Trophoblast cell (in vitro differentiated cells and primary cell): ENCODE results near the gene WDCP.

Experiments
- DNase-seq, 2 donors: peaks; one replicate each; pipeline ENCODE4 v3.0.0-alpha.2; 2016
- H2AFZ ChIP-seq: 2 replicates; pipeline ENCODE4 v1.6.1; 2013; ENCODE audit warnings: low read length, moderate library complexity, mild to moderate bottlenecking; ENCODE audit not compliant: insufficient read depth, poor library complexity
- H2AK5ac ChIP-seq: 2 replicates; pipeline ENCODE4 v1.6.1; 2013; ENCODE audit warnings: mild to moderate bottlenecking, low read length
- H2BK120ac ChIP-seq: 2 replicates; pipeline ENCODE4 v1.6.1; 2013; ENCODE audit warnings: low read length, mild to moderate bottlenecking, moderate library complexity; ENCODE audit not compliant: insufficient read depth, poor library complexity
- H2BK12ac ChIP-seq: 2 replicates; pipeline ENCODE4 v1.6.1; 2013; ENCODE audit warnings: mild to moderate bottlenecking, low read length, moderate library complexity
- H2BK5ac ChIP-seq: 2 replicates; pipeline ENCODE4 v1.6.1; 2013; ENCODE audit warnings: low read length, low read depth, moderate library complexity, mild to moderate bottlenecking; ENCODE audit not compliant: poor library complexity
- H3K14ac ChIP-seq: 2 replicates; pipeline ENCODE4 v1.6.1; 2013; ENCODE audit warnings: mild to moderate bottlenecking, low read length
- H3K18ac ChIP-seq: 2 replicates; pipeline ENCODE4 v1.6.1; 2013; ENCODE audit warnings: mild to moderate bottlenecking, low read length
- H3K23ac ChIP-seq: 2 replicates; pipeline ENCODE4 v1.6.1; 2013; ENCODE audit warnings: low read length
- H3K27ac ChIP-seq: 2 replicates; pipeline ENCODE4 v1.5.1; 2013; ENCODE audit warnings: low read depth, mild to moderate bottlenecking, inconsistent platforms, low read length, moderate library complexity
- H3K27me3 ChIP-seq: 2 replicates; pipeline ENCODE4 v1.6.1; 2013; ENCODE audit warnings: inconsistent platforms, mild to moderate bottlenecking, low read length, moderate library complexity; ENCODE audit not compliant: insufficient read depth
- H3K36me3 ChIP-seq, 2 experiments: 1 replicate in 1 of 2; 2 replicates in 1 of 2; pipeline ENCODE4 v1.6.1; 2013; ENCODE audit warnings: low read length in 2 of 2, mild to moderate bottlenecking in 2 of 2, moderate library complexity in 1 of 2; ENCODE audit not compliant: insufficient read depth in 2 of 2, control insufficient read depth in 1 of 2
- H3K4ac ChIP-seq: 2 replicates; pipeline ENCODE4 v1.6.1; 2013; ENCODE audit warnings: low read depth, mild to moderate bottlenecking, low read length, moderate library complexity
- H3K4me1 ChIP-seq, 2 experiments: 1 replicate in 1 of 2; 2 replicates in 1 of 2; pipeline ENCODE4 v1.6.1; 2013; ENCODE audit warnings: low read length in 2 of 2, mild to moderate bottlenecking in 2 of 2, moderate library complexity in 1 of 2; ENCODE audit not compliant: insufficient read depth in 2 of 2, control insufficient read depth in 1 of 2
- H3K4me2 ChIP-seq: 2 replicates; pipeline ENCODE4 v1.6.1; 2013; ENCODE audit warnings: inconsistent platforms, mild to moderate bottlenecking, low read length, moderate library complexity
- H3K4me3 ChIP-seq: 2 replicates; pipeline ENCODE4 v1.5.1; 2013; ENCODE audit warnings: mild to moderate bottlenecking, low read depth, low read length, inconsistent platforms
- H3K79me1 ChIP-seq: one replicate; pipeline ENCODE4 v1.6.1; 2013; ENCODE audit warnings: low read length
- H3K79me2 ChIP-seq: 2 replicates; pipeline ENCODE4 v1.6.1; 2013; ENCODE audit warnings: low read length, mild to moderate bottlenecking; ENCODE audit not compliant: control insufficient read depth, insufficient read depth, poor library complexity
- H3K9ac ChIP-seq: 2 replicates; pipeline ENCODE4 v1.6.1; 2013; ENCODE audit warnings: mild to moderate bottlenecking, low read length
- H3K9me3 ChIP-seq: 2 replicates; pipeline ENCODE4 v1.6.1; 2013; ENCODE audit warnings: low read depth, mild to moderate bottlenecking, control low read depth, inconsistent platforms, low read length; ENCODE audit not compliant: insufficient read depth
- H4K12ac ChIP-seq: 2 replicates; pipeline ENCODE4 v1.6.1; 2013; ENCODE audit warnings: low read depth, mild to moderate bottlenecking, low read length, moderate library complexity
- H4K8ac ChIP-seq: 2 replicates; pipeline ENCODE4 v1.6.1; 2013; ENCODE audit warnings: low read depth, mild to moderate bottlenecking, low read length, moderate library complexity
- H4K91ac ChIP-seq: one replicate; pipeline ENCODE4 v1.6.1; 2013; ENCODE audit warnings: low read depth, mild to moderate bottlenecking, low read length, moderate library complexity
- WGBS: extraction: QIAGEN DNeasy Blood & Tissue Kit; methylation state at CpG from one replicate; pipeline ENCODE4 v1.1.7; 2013; ENCODE audit warnings: missing lambda C conversion rate; ENCODE audit not compliant: insufficient read length, insufficient coverage; ENCODE audit errors: extremely low coverage; 5-methylcytosine and 5-hydroxymethylcytosine counted together

Gene WDCP

DNA sequence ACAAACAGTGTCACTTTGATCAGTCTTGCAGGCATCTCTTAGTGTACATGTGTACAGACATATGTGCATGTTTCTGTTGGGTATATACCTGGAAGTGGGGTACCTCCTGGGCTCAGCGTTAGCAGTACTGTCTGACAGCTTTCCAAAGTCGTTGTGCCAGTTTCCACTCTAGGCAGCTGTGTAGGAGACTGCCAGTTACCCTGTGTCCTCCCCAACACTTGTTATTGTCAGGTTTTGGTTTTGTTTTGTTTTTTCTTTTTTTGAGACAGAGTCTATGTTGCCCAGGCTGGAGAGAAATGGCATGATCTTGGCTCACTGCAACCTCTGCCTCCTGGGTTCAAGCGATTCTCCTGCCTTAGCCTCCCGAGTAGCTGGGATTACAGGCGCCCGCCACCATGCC is 8.6 kb upstream of the WDCP start:
- H3K4me1 ChIP-seq: no peaks in the 10 kb centered on the region
- no peaks in the 10 kb centered on the region for H3K36me3 ChIP-seq
- H4K12ac ChIP-seq: no peak overlapping the region
- H3K27ac ChIP-seq: no peak overlapping the region
- H3K14ac ChIP-seq: no peak overlapping the region
- no peak overlapping the region for H2BK5ac ChIP-seq
- no CpG with 5 or more reads among the region's 6 CpGs for WGBS
- H3K4ac ChIP-seq: no peak overlapping the region
- no peak overlapping the region for H4K91ac ChIP-seq
- H3K9ac ChIP-seq: no peak overlapping the region
- no peak overlapping the region for H3K4me2 ChIP-seq
- DNase-seq: no peak
- no peak overlapping the region for H2BK12ac ChIP-seq
- H3K79me2 ChIP-seq: no peaks in the 10 kb centered on the region
- H3K79me1 ChIP-seq: no peaks in the 10 kb centered on the region
- H4K8ac ChIP-seq: no peak overlapping the region
- H3K23ac ChIP-seq: no peak overlapping the region
- no peaks in the 10 kb centered on the region for H3K9me3 ChIP-seq
- no peak overlapping the region for H2AK5ac ChIP-seq
- no peaks in the 10 kb centered on the region for H3K27me3 ChIP-seq
- no peak overlapping the region for H3K4me3 ChIP-seq
- no peak overlapping the region for H2AFZ ChIP-seq
- H3K18ac ChIP-seq: no peak overlapping the region
- no peak overlapping the region for H2BK120ac ChIP-seq

GRCh38 chr2:24054366-24055010 is 7.3 kb upstream of the WDCP start:
- no peak overlapping the region for H2AFZ ChIP-seq
- no peak overlapping the region for H3K14ac ChIP-seq
- H3K9me3 ChIP-seq: peaks cover 3% of the 10 kb centered on the region
- H3K27ac ChIP-seq: no peak overlapping the region
- no peak overlapping the region for H3K4me3 ChIP-seq
- no peak overlapping the region for H3K4ac ChIP-seq
- H4K12ac ChIP-seq: no peak overlapping the region
- no peak overlapping the region for H2BK120ac ChIP-seq
- no peak for DNase-seq
- H2BK12ac ChIP-seq: no peak overlapping the region
- no peak overlapping the region for H4K8ac ChIP-seq
- H3K79me1 ChIP-seq: peaks cover 4% of the 10 kb centered on the region
- H3K4me1 ChIP-seq: no peaks in the 10 kb centered on the region
- H2BK5ac ChIP-seq: no peak overlapping the region
- no peak overlapping the region for H3K23ac ChIP-seq
- H3K18ac ChIP-seq: no peak overlapping the region
- peaks cover 4% of the 10 kb centered on the region for H3K79me2 ChIP-seq
- no peaks in the 10 kb centered on the region for H3K36me3 ChIP-seq
- H3K9ac ChIP-seq: no peak overlapping the region
- WGBS: no CpG with 5 or more reads among the region's 8 CpGs
- H2AK5ac ChIP-seq: no peak overlapping the region
- no peaks in the 10 kb centered on the region for H3K27me3 ChIP-seq
- H4K91ac ChIP-seq: no peak overlapping the region
- H3K4me2 ChIP-seq: no peak overlapping the region

GRCh38 chr2:24052951-24053350 is 5.8 kb upstream of the WDCP start:
- H4K8ac ChIP-seq: no peak overlapping the region
- no peak overlapping the region for H3K9ac ChIP-seq
- no peaks in the 10 kb centered on the region for H3K27me3 ChIP-seq
- no peak overlapping the region for H4K12ac ChIP-seq
- H3K79me1 ChIP-seq: peaks cover 4% of the 10 kb centered on the region
- no peak overlapping the region for H2AFZ ChIP-seq
- no peak overlapping the region for H2AK5ac ChIP-seq
- H3K23ac ChIP-seq: no peak overlapping the region
- no CpG with 5 or more reads among the region's 1 CpG for WGBS
- no peak overlapping the region for H2BK5ac ChIP-seq
- H3K79me2 ChIP-seq: peaks cover 4% of the 10 kb centered on the region
- H3K4ac ChIP-seq: no peak overlapping the region
- H3K9me3 ChIP-seq: peaks cover 3% of the 10 kb centered on the region
- no peak overlapping the region for H4K91ac ChIP-seq
- no peak overlapping the region for H2BK120ac ChIP-seq
- no peak overlapping the region for H3K27ac ChIP-seq
- H3K18ac ChIP-seq: no peak overlapping the region
- no peaks in the 10 kb centered on the region for H3K36me3 ChIP-seq
- H3K14ac ChIP-seq: no peak overlapping the region
- no peak for DNase-seq
- no peak overlapping the region for H3K4me3 ChIP-seq
- no peak overlapping the region for H3K4me2 ChIP-seq
- no peak overlapping the region for H2BK12ac ChIP-seq
- peaks cover 0 to 4% of the 10 kb centered on the region in 2 experiments for H3K4me1 ChIP-seq

- no peak overlapping the region for H3K18ac ChIP-seq
- peaks cover 5% of the 10 kb centered on the region for H3K79me2 ChIP-seq
- DNase-seq: no peak
- no peak overlapping the region for H4K12ac ChIP-seq
- H4K91ac ChIP-seq: no peak overlapping the region
- H2BK5ac ChIP-seq: no peak overlapping the region
- peaks cover 3 to 4% of the 10 kb centered on the region in 2 experiments for H3K4me1 ChIP-seq
- peaks cover 3% of the 10 kb centered on the region for H3K9me3 ChIP-seq
- no peak overlapping the region for H3K23ac ChIP-seq
- H2BK120ac ChIP-seq: no peak overlapping the region
- no peaks in the 10 kb centered on the region for H3K36me3 ChIP-seq
- no peak overlapping the region for H2BK12ac ChIP-seq
- no peak overlapping the region for H3K4me2 ChIP-seq
- WGBS: no CpG with 5 or more reads among the region's 8 CpGs
- no peak overlapping the region for H3K27ac ChIP-seq
- H3K79me1 ChIP-seq: peaks cover 6% of the 10 kb centered on the region
- H4K8ac ChIP-seq: no peak overlapping the region
- H2AK5ac ChIP-seq: no peak overlapping the region
- H3K4ac ChIP-seq: no peak overlapping the region
- H3K4me3 ChIP-seq: no peak overlapping the region
- no peaks in the 10 kb centered on the region for H3K27me3 ChIP-seq
- no peak overlapping the region for H3K9ac ChIP-seq
- H3K14ac ChIP-seq: no peak overlapping the region
- no peak overlapping the region for H2AFZ ChIP-seq
Measured at GRCh38 chr2:24051833-24052232, 4.6 kb upstream of the WDCP start.
